Neural cell (in vitro differentiated cells): ENCODE data around the gene KRT33A. TPM values are rescaled to one million over a fixed set of nuclear protein-coding genes. Genes with fewer than 3 reads are reported as not detected.

Experiments
- H2AFZ ChIP-seq: fragments of 200-600, 300-800 bp; sonication (generic), shearing (Covaris generic); 2 replicates; pipeline ENCODE4 v1.6.0; 2014; ENCODE audit warnings: low read depth, mild to moderate bottlenecking, antibody characterized with exemption, low read length, moderate library complexity
- H3F3A ChIP-seq: fragments of 200-600 bp; shearing (Covaris generic); 2 replicates; pipeline ENCODE4 v1.6.1; 2016; ENCODE audit warnings: mild to moderate bottlenecking, moderate library complexity, mixed read lengths, antibody characterized with exemption, low read length; ENCODE audit not compliant: insufficient read depth, poor library complexity, severe bottlenecking
- H3K27ac ChIP-seq: fragments of 200-600, 300-800 bp; sonication (generic), shearing (Covaris generic); 2 replicates; pipeline ENCODE4 v1.5.1; 2014; ENCODE audit warnings: mild to moderate bottlenecking, low read length, moderate library complexity
- H3K27me3 ChIP-seq: fragments of 300-800, 200-600 bp; sonication (generic), shearing (Covaris generic); 2 replicates; pipeline ENCODE4 v1.6.0; 2014; ENCODE audit warnings: mild to moderate bottlenecking, low read depth, low read length, moderate library complexity; ENCODE audit not compliant: insufficient read depth
- H3K36me3 ChIP-seq: fragments of 300-800, 200-600 bp; sonication (generic), shearing (Covaris generic); 2 replicates; pipeline ENCODE4 v1.5.1; 2014; ENCODE audit warnings: mild to moderate bottlenecking, antibody characterized with exemption, low read length, moderate library complexity; ENCODE audit not compliant: insufficient read depth
- H3K4me2 ChIP-seq: fragments of 300-800, 200-600 bp; sonication (generic), shearing (Covaris generic); 2 replicates; pipeline ENCODE4 v1.6.0; 2014; ENCODE audit warnings: mild to moderate bottlenecking, low read length
- H3K4me3 ChIP-seq: fragments of 300-800, 200-600 bp; sonication (generic), shearing (Covaris generic); 2 replicates; pipeline ENCODE4 v1.5.1; 2014; ENCODE audit warnings: mild to moderate bottlenecking, low read length, moderate library complexity
- H3K79me2 ChIP-seq: fragments of 200-600 bp; shearing (Covaris generic); replicated peaks from 2 replicates; pipeline ENCODE4 v1.6.0; 2014; ENCODE audit warnings: mild to moderate bottlenecking, low read length, moderate library complexity; ENCODE audit not compliant: insufficient read depth
- H3K9ac ChIP-seq: fragments of 300-800, 200-600 bp; sonication (generic), shearing (Covaris generic); 2 replicates; pipeline ENCODE4 v1.6.1; 2016; ENCODE audit warnings: mild to moderate bottlenecking, low read length, mixed read lengths
- H3K9me2 ChIP-seq: fragments of 200-600 bp; shearing (Covaris generic); 2 replicates; pipeline ENCODE4 v1.6.1; 2016; ENCODE audit warnings: mild to moderate bottlenecking, low read length, mixed read lengths; ENCODE audit not compliant: insufficient read depth
- H3K9me3 ChIP-seq: fragments of 200-600, 300-800 bp; sonication (generic), shearing (Covaris generic); 2 replicates; pipeline ENCODE4 v1.6.1; 2016; ENCODE audit warnings: mild to moderate bottlenecking, mixed run types, low read length, moderate library complexity, mixed read lengths
- H4K20me1 ChIP-seq: fragments of 200-600 bp; shearing (Covaris generic); 2 replicates; pipeline ENCODE4 v1.6.1; 2016; ENCODE audit warnings: mild to moderate bottlenecking, mixed run types; ENCODE audit not compliant: insufficient read depth
- CTCF ChIP-seq: fragments of 450-650 bp; IDR thresholded peaks from 2 replicates; pipeline ENCODE4 v1.5.1; 2014; ENCODE audit warnings: antibody characterized with exemption, mild to moderate bottlenecking, moderate library complexity; ENCODE audit not compliant: poor library complexity, severe bottlenecking
- EP300 ChIP-seq: fragments of 450-650 bp; conservative IDR thresholded peaks from 2 replicates; pipeline ENCODE4 v1.6.1; 2014; ENCODE audit warnings: antibody characterized with exemption, mild to moderate bottlenecking, moderate library complexity; ENCODE audit not compliant: poor library complexity, severe bottlenecking
- EZH2 ChIP-seq: fragments of 200-600, 300-800 bp; shearing (Covaris generic), sonication (generic); IDR thresholded peaks from 2 replicates; pipeline ENCODE4 v1.6.1; 2014; ENCODE audit warnings: antibody characterized with exemption, low read length, borderline replicate concordance, mild to moderate bottlenecking; ENCODE audit not compliant: insufficient read depth, poor library complexity, severe bottlenecking
- MXI1 ChIP-seq: fragments of 450-650 bp; conservative IDR thresholded peaks from 2 replicates; pipeline ENCODE4 v1.6.1; 2014; ENCODE audit warnings: antibody characterized with exemption, mild to moderate bottlenecking; ENCODE audit not compliant: poor library complexity, severe bottlenecking
- POLR2AphosphoS5 ChIP-seq: IDR thresholded peaks from 2 replicates; pipeline ENCODE4 v1.6.1; 2012
- RAD21 ChIP-seq: fragments of 450-650 bp; conservative IDR thresholded peaks from 2 replicates; pipeline ENCODE4 v1.6.1; 2014; ENCODE audit warnings: antibody characterized with exemption, mild to moderate bottlenecking, moderate library complexity
- REST ChIP-seq: IDR thresholded peaks from 2 replicates; pipeline ENCODE4 v1.6.1; 2012; ENCODE audit warnings: borderline replicate concordance
- SMC3 ChIP-seq: fragments of 450-650 bp; conservative IDR thresholded peaks from 2 replicates; pipeline ENCODE4 v1.6.1; 2014; ENCODE audit warnings: antibody characterized with exemption, mild to moderate bottlenecking, moderate library complexity; ENCODE audit not compliant: poor library complexity
- TAF1 ChIP-seq: IDR thresholded peaks from 2 replicates; pipeline ENCODE4 v1.6.1; 2012; ENCODE audit warnings: low read depth
- polyA plus RNA-seq: library from polyadenylated mRNA; depleted of rRNA; stranded (reverse); fragments of >200 nt; gene quantifications from 2 replicates; pipeline ENCODE4 v1.2.3, GENCODE V29; 2014

The KRT33A gene
- polyA plus RNA-seq, 1 donor from 2014 or later, result not detected

GRCh38 chr17:41340934-41341861 lies 9.4 kb downstream of the KRT33A start:
- Histone ChIP-seq H3K27me3 (no peaks in the 10 kb centered on the region), H3K4me3 (no peak overlapping the region), H3K9ac (no peak overlapping the region), H2AFZ (no peak overlapping the region), H3F3A (no peaks in the 10 kb centered on the region), H3K79me2 (no peaks in the 10 kb centered on the region), H3K36me3 (no peaks in the 10 kb centered on the region), H4K20me1 (no peaks in the 10 kb centered on the region), H3K4me2 (no peak overlapping the region), H3K9me3 (no peaks in the 10 kb centered on the region), H3K27ac (no peak overlapping the region), H3K9me2 (no peaks in the 10 kb centered on the region)
- no peak for TF ChIP-seq RAD21
- TF ChIP-seq SMC3, result no peak
- TF ChIP-seq POLR2AphosphoS5, result no peak
- no peak for TF ChIP-seq MXI1
- TF ChIP-seq EP300, result no peak
- no peak for TF ChIP-seq CTCF
- no peak for TF ChIP-seq REST
- no peak for TF ChIP-seq EZH2
- TF ChIP-seq TAF1, result no peak

- H3K36me3 ChIP-seq, result no peaks in the 10 kb centered on the region
- H3K9ac ChIP-seq, result no peak overlapping the region
- H3K27me3 ChIP-seq, result no peaks in the 10 kb centered on the region
- TF ChIP-seq POLR2AphosphoS5, result no peak
- TF ChIP-seq CTCF, result no peak
- no peak for TF ChIP-seq TAF1
- no peak for TF ChIP-seq SMC3
- no peak for TF ChIP-seq EP300
- TF ChIP-seq REST, result no peak
- no peak for TF ChIP-seq MXI1
- TF ChIP-seq EZH2, result no peak
- TF ChIP-seq RAD21, result no peak
- H3K79me2 ChIP-seq, result no peaks in the 10 kb centered on the region
- H3K4me2 ChIP-seq, result no peak overlapping the region
- no peak overlapping the region for H3K27ac ChIP-seq
- no peak overlapping the region for H3K4me3 ChIP-seq
- H3K9me3 ChIP-seq, result no peaks in the 10 kb centered on the region
- H2AFZ ChIP-seq, result no peak overlapping the region
- no peaks in the 10 kb centered on the region for H4K20me1 ChIP-seq
- no peaks in the 10 kb centered on the region for H3K9me2 ChIP-seq
- H3F3A ChIP-seq, result no peaks in the 10 kb centered on the region
Measured at GRCh38 chr17:41340494-41340893, 10.1 kb downstream of the KRT33A start.
